ENCODE measurements around the gene SLC28A2. TPM values are rescaled to one million over a fixed set of nuclear protein-coding genes. Genes with fewer than 3 reads are reported as not detected.

SLC28A2 gene
- polyA plus RNA-seq, 1 donor (not counting 4 experiments of a cell fraction or from before 2014, with no cell fraction given) = not detected

- H4K20me1 ChIP-seq (ENCODE audit: control insufficient read depth, extremely low read depth, insufficient read depth, low read length) = no peaks in the 10 kb centered on the region
- H3K36me3 ChIP-seq (ENCODE audit: control insufficient read depth in 2 of 2, extremely low read depth in 1 of 2, insufficient read depth in 2 of 2, low read length in 2 of 2) = no peaks in the 10 kb centered on the region
- no peak overlapping the region for H2AFZ ChIP-seq (ENCODE audit: control insufficient read depth, low read length)
- TF ChIP-seq EZH2 (IDR thresholded peaks at IDR 0.05; ENCODE audit: low read length) (no peak), CTCF (optimal IDR thresholded peaks at IDR 0.05 in 1 of 3, IDR thresholded peaks at IDR 0.05 in 1 of 3, conservative IDR thresholded peaks at IDR 0.05 in 1 of 3; ENCODE audit: extremely low read depth in 1 of 3, insufficient read depth in 2 of 3, low read length in 3 of 3) (peak; percentile 90 to 96 (median 92))
- no peaks in the 10 kb centered on the region for H3K4me1 ChIP-seq (ENCODE audit: control insufficient read depth, extremely low read depth, insufficient read depth, low read length)
- H3K9me1 ChIP-seq (ENCODE audit: control insufficient read depth, extremely low read depth, insufficient read depth, low read length) = no peaks in the 10 kb centered on the region
- DNase-seq (ENCODE audit: low read depth, low spot score) (no peak), FAIRE-seq (peak; percentile 62)
- no peak overlapping the region for H3K4me3 ChIP-seq (ENCODE audit: control insufficient read depth in 2 of 3, extremely low read depth in 1 of 3, insufficient read depth in 2 of 3, low read depth in 1 of 3, low read length in 3 of 3)
- no peaks in the 10 kb centered on the region for H3K9me3 ChIP-seq (ENCODE audit: control insufficient read depth, low read depth, low read length)
- H3K4me2 ChIP-seq (ENCODE audit: control insufficient read depth, extremely low read depth, insufficient read depth, low read depth, low read length) = no peak overlapping the region
- no peaks in the 10 kb centered on the region for H3K27me3 ChIP-seq (ENCODE audit: control insufficient read depth, extremely low read depth, insufficient read depth, low read length)
- no peak overlapping the region for H3K27ac ChIP-seq (ENCODE audit: control insufficient read depth, insufficient read depth, low read length)
- no peak overlapping the region for H3K9ac ChIP-seq (ENCODE audit: control insufficient read depth, extremely low read depth, insufficient read depth, low read length)
- no peaks in the 10 kb centered on the region for H3K79me2 ChIP-seq (ENCODE audit: control insufficient read depth, insufficient read depth, low read length)
- dilution Hi-C loops (cut with MboI; ENCODE audit: extremely low pct_ligation_motif_present, low sequenced_read_pairs) = loop anchor here (25.0 kb wide), 2 partner anchors 107 to 182 kb away; partner anchors contain the start of gene GATM
Observed at GRCh38 chr15:45205192-45205591, 46.8 kb upstream of the SLC28A2 start.

- Histone ChIP-seq H3K9me3 (ENCODE audit: control insufficient read depth, low read depth, low read length) (no peaks in the 10 kb centered on the region), H2AFZ (ENCODE audit: control insufficient read depth, low read length) (no peak overlapping the region), H3K36me3 (ENCODE audit: control insufficient read depth in 2 of 2, extremely low read depth in 1 of 2, insufficient read depth in 2 of 2, low read length in 2 of 2) (no peaks in the 10 kb centered on the region), H3K79me2 (ENCODE audit: control insufficient read depth, insufficient read depth, low read length) (no peaks in the 10 kb centered on the region), H3K9me1 (ENCODE audit: control insufficient read depth, extremely low read depth, insufficient read depth, low read length) (no peaks in the 10 kb centered on the region), H3K4me2 (ENCODE audit: control insufficient read depth, extremely low read depth, insufficient read depth, low read depth, low read length) (no peak overlapping the region), H3K4me3 (ENCODE audit: control insufficient read depth in 2 of 3, extremely low read depth in 1 of 3, insufficient read depth in 2 of 3, low read depth in 1 of 3, low read length in 3 of 3) (no peak overlapping the region), H4K20me1 (ENCODE audit: control insufficient read depth, extremely low read depth, insufficient read depth, low read length) (no peaks in the 10 kb centered on the region), H3K4me1 (ENCODE audit: control insufficient read depth, extremely low read depth, insufficient read depth, low read length) (no peaks in the 10 kb centered on the region), H3K9ac (ENCODE audit: control insufficient read depth, extremely low read depth, insufficient read depth, low read length) (no peak overlapping the region), H3K27ac (ENCODE audit: control insufficient read depth, insufficient read depth, low read length) (no peak overlapping the region), H3K27me3 (ENCODE audit: control insufficient read depth, extremely low read depth, insufficient read depth, low read length) (no peaks in the 10 kb centered on the region)
- no peak for DNase-seq (ENCODE audit: low read depth, low spot score)
- dilution Hi-C loops (cut with MboI; ENCODE audit: extremely low pct_ligation_motif_present, low sequenced_read_pairs) = loop anchor here (25.0 kb wide), 2 partner anchors 100 to 175 kb away; partner anchors contain the start of gene GATM
- FAIRE-seq = no peak
- no peak for TF ChIP-seq EZH2 (IDR thresholded peaks at IDR 0.05; ENCODE audit: low read length)
- TF ChIP-seq CTCF (optimal IDR thresholded peaks at IDR 0.05 in 1 of 3, IDR thresholded peaks at IDR 0.05 in 1 of 3, conservative IDR thresholded peaks at IDR 0.05 in 1 of 3; ENCODE audit: extremely low read depth in 1 of 3, insufficient read depth in 2 of 3, low read length in 3 of 3) = no peak
Observed at GRCh38 chr15:45212493-45212892, 39.5 kb upstream of the SLC28A2 start.
